Measurements from ENCODE around the gene RC3H2. TPM values are rescaled to one million over a fixed set of nuclear protein-coding genes. Genes with fewer than 3 reads are reported as not detected.

The RC3H2 gene
- total and polyA plus RNA-seq, 10 of the 15 experiments (the other 5 are each of a cell fraction or from before 2014, with no cell fraction given): 7.2 to 25.5 (median 16.1) TPM

GRCh38 chr9:122946461-122947005, 41.4 kb upstream of the RC3H2 start:
- no peak for TF ChIP-seq RUNX3 (IDR thresholded peaks at IDR 0.05; ENCODE audit: low read length)
- TF ChIP-seq, protein P1, sequence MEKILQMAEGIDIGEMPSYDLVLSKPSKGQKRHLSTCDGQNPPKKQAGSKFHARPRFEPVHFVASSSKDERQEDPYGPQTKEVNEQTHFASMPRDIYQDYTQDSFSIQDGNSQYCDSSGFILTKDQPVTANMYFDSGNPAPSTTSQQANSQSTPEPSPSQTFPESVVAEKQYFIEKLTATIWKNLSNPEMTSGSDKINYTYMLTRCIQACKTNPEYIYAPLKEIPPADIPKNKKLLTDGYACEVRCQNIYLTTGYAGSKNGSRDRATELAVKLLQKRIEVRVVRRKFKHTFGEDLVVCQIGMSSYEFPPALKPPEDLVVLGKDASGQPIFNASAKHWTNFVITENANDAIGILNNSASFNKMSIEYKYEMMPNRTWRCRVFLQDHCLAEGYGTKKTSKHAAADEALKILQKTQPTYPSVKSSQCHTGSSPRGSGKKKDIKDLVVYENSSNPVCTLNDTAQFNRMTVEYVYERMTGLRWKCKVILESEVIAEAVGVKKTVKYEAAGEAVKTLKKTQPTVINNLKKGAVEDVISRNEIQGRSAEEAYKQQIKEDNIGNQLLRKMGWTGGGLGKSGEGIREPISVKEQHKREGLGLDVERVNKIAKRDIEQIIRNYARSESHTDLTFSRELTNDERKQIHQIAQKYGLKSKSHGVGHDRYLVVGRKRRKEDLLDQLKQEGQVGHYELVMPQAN (conservative IDR thresholded peaks at IDR 0.05): no peak
- no peak for TF ChIP-seq EP300 (IDR thresholded peaks at IDR 0.05; ENCODE audit: borderline replicate concordance in 1 of 2, control insufficient read depth in 1 of 2, low read depth in 2 of 2, low read length in 2 of 2)
- no peak for TF ChIP-seq ZNF274 (IDR thresholded peaks at IDR 0.05; ENCODE audit: insufficient read depth, insufficient read length)
- no peak for TF ChIP-seq CREB1 (IDR thresholded peaks at IDR 0.05; ENCODE audit: low read depth)
- no peak for TF ChIP-seq HDAC6 (IDR thresholded peaks at IDR 0.05; ENCODE audit: unreplicated experiment)
- TF ChIP-seq SREBF1 (IDR thresholded peaks at IDR 0.05; ENCODE audit: low read length): no peak
- TF ChIP-seq MEF2B (IDR thresholded peaks at IDR 0.05; ENCODE audit: partially characterized antibody, poor library complexity, severe bottlenecking): no peak
- H3K9me3 ChIP-seq (replicated peaks; ENCODE audit: control insufficient read depth, insufficient read depth, low read length): no peaks in the 10 kb centered on the region
- H4K20me1 ChIP-seq (ENCODE audit: control insufficient read depth, insufficient read depth): no peaks in the 10 kb centered on the region
- DNase-seq (ENCODE audit: low read depth, low spot score) (no peak), FAIRE-seq (no peak), ATAC-seq (no peak)
- peaks cover 15% of the 10 kb centered on the region; the same call in 1 of the 2 replicates for H3K4me1 ChIP-seq (ENCODE audit: control insufficient read depth, insufficient read depth, low read length)
- in situ Hi-C loops (cut with MboI): no loop called here
- POLR2A ChIA-PET: interaction anchor here (2.1 to 2.6 kb wide), 3 partner anchors 14 to 42 kb away, joined by 7 to 10 read pairs (median 9); partner anchors contain the start of genes RC3H2 and ZBTB26
- RAD21 ChIA-PET (ENCODE audit: unreplicated experiment): interaction anchor here (1.0 to 2.2 kb wide), 2 partner anchors 9 to 41 kb away, joined by 3 to 5 read pairs; partner anchors contain the start of gene RC3H2
- H3K4me2 ChIP-seq (ENCODE audit: control insufficient read depth, insufficient read depth): peak overlapping the region; percentile 12; the same call in 1 of the 2 replicates
- 96% methylated on average over 1 of the region's 1 CpG for WGBS (ENCODE audit: insufficient coverage, insufficient replicate concordance, low lambda C conversion rate, missing lambda C conversion rate)
- intact Hi-C loops (cut with micrococcal nuclease; ENCODE audit: unreplicated experiment): no loop called here
- no TSS peak for BruUV-seq (replicated peaks)
- no peak overlapping the region for H3K9ac ChIP-seq (ENCODE audit: control insufficient read depth, insufficient read depth, low read length)
- H3K36me3 ChIP-seq (ENCODE audit: control insufficient read depth in 2 of 2, insufficient read depth in 2 of 2, low read length in 1 of 2): no peaks in the 10 kb centered on the region
- SMC1A ChIA-PET (ENCODE audit: uncharacterized antibody, unreplicated experiment): interaction anchor here (0.6 to 2.2 kb wide), 7 partner anchors 10 to 45 kb away, joined by 3 to 11 read pairs (median 4); partner anchors contain the start of genes RC3H2 and ZBTB6
- H3K27me3 ChIP-seq (replicated peaks in 1 of 2; ENCODE audit: control insufficient read depth in 2 of 2, insufficient read depth in 2 of 2, low read length in 1 of 2): no peaks in the 10 kb centered on the region
- H2AFZ ChIP-seq (ENCODE audit: control insufficient read depth, low read depth, low read length): no peak overlapping the region
- CTCF ChIA-PET: interaction anchor here (1.3 to 2.1 kb wide), 2 partner anchors 11 to 403 kb away, joined by 5 to 8 read pairs; no protein-coding TSS in a partner anchor
- H3K79me2 ChIP-seq (ENCODE audit: control insufficient read depth, insufficient read depth, low read length): peaks cover 83% of the 10 kb centered on the region
- no peak overlapping the region for H3K4me3 ChIP-seq
- no peak overlapping the region for H3K27ac ChIP-seq (ENCODE audit: control insufficient read depth, insufficient read depth)
